ENCODE measurements around the gene RELA.
A peak's percentile ranks its signal among the peaks of the same experiment; 100 is the strongest.

The RELA gene

GRCh38 chr11:65623177-65623576 lies 39.5 kb downstream of the RELA start:
- Histone ChIP-seq H3K4me1 (ENCODE audit: insufficient read depth, low read length) (no peaks in the 10 kb centered on the region), H3K36me3 (ENCODE audit: insufficient read depth, low read length) (peaks cover 21% of the 10 kb centered on the region), H3K9ac (ENCODE audit: low read depth, low read length) (no peak overlapping the region), H3K9me3 (ENCODE audit: control insufficient read depth, insufficient read depth, low read length) (no peaks in the 10 kb centered on the region)

GRCh38 chr11:65622011-65622410 lies 40.7 kb downstream of the RELA start:
- Histone ChIP-seq H3K4me1 (ENCODE audit: insufficient read depth, low read length) (no peaks in the 10 kb centered on the region), H3K36me3 (ENCODE audit: insufficient read depth, low read length) (peaks cover 22% of the 10 kb centered on the region), H3K9me3 (ENCODE audit: control insufficient read depth, insufficient read depth, low read length) (no peaks in the 10 kb centered on the region), H3K9ac (ENCODE audit: low read depth, low read length) (no peak overlapping the region)

- Histone ChIP-seq H3K4me1 (ENCODE audit: insufficient read depth, low read length) (no peaks in the 10 kb centered on the region), H3K36me3 (ENCODE audit: insufficient read depth, low read length) (peaks cover 17% of the 10 kb centered on the region), H3K9me3 (ENCODE audit: control insufficient read depth, insufficient read depth, low read length) (no peaks in the 10 kb centered on the region), H3K9ac (ENCODE audit: low read depth, low read length) (no peak overlapping the region)
Measured at GRCh38 chr11:65621460-65621859, 41.3 kb downstream of the RELA start.

- no peaks in the 10 kb centered on the region for H3K9me3 ChIP-seq (ENCODE audit: control insufficient read depth, insufficient read depth, low read length)
- peaks cover 16% of the 10 kb centered on the region for H3K36me3 ChIP-seq (ENCODE audit: insufficient read depth, low read length)
- H3K9ac ChIP-seq (ENCODE audit: low read depth, low read length) = no peak overlapping the region
- H3K4me1 ChIP-seq (ENCODE audit: insufficient read depth, low read length) = no peaks in the 10 kb centered on the region
Measured at GRCh38 chr11:65620666-65621065, 42.0 kb downstream of the RELA start.

GRCh38 chr11:65619281-65619928 lies 43.3 kb downstream of the RELA start:
- Histone ChIP-seq H3K9me3 (ENCODE audit: control insufficient read depth, insufficient read depth, low read length) (no peaks in the 10 kb centered on the region), H3K36me3 (ENCODE audit: insufficient read depth, low read length) (peaks cover 16% of the 10 kb centered on the region), H3K9ac (ENCODE audit: low read depth, low read length) (no peak overlapping the region), H3K4me1 (ENCODE audit: insufficient read depth, low read length) (no peaks in the 10 kb centered on the region)

GRCh38 chr11:65618763-65619162 lies 44.0 kb downstream of the RELA start:
- peaks cover 16% of the 10 kb centered on the region for H3K36me3 ChIP-seq (ENCODE audit: insufficient read depth, low read length)
- no peaks in the 10 kb centered on the region for H3K4me1 ChIP-seq (ENCODE audit: insufficient read depth, low read length)

DNA sequence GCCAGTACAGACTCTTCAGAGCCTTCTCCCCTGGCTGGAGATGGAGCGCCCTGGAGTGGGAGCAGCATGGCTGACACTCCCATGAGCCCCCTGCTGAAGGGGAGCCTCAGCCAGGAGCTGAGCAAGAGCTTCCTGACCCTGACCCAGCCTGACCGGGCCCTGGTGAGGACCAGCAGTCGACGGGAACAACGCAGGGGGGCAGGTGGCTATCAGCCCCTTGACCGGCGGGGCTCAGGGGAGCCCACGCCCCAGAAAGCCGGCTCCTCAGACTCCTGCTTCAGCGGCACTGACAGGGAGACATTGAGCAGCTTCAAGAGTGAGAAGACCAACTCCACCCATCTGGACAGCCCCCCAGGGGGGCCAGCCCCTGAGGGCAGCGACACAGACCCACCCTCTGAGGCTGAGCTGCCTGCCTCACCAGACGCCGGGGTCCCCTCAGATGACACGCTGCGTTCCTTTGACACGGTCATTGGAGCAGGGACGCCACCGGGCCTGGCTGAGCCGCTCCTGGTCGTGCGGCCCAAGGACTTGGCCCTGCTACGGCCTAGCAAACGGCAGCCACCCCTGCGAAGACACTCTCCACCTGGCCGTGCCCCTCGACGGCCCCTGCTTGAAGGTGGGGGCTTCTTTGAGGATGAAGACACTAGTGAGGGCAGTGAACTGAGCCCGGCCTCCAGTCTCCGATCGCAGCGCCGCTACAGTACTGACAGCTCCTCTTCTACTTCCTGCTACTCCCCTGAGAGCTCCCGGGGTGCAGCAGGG lies 44.5 kb downstream of the RELA start:
- Histone ChIP-seq H3K4me1 (ENCODE audit: insufficient read depth, low read length) (no peaks in the 10 kb centered on the region), H3K36me3 (ENCODE audit: insufficient read depth, low read length) (peaks cover 16% of the 10 kb centered on the region), H3K9ac (ENCODE audit: low read depth, low read length) (no peak overlapping the region), H3K9me3 (ENCODE audit: control insufficient read depth, insufficient read depth, low read length) (no peaks in the 10 kb centered on the region)

More at GRCh38 chr11:65618763-65619162, 44.0 kb downstream of the RELA start:
- no peaks in the 10 kb centered on the region for H3K9me3 ChIP-seq (ENCODE audit: control insufficient read depth, insufficient read depth, low read length)
- no peak overlapping the region for H3K9ac ChIP-seq (ENCODE audit: low read depth, low read length)

DNA sequence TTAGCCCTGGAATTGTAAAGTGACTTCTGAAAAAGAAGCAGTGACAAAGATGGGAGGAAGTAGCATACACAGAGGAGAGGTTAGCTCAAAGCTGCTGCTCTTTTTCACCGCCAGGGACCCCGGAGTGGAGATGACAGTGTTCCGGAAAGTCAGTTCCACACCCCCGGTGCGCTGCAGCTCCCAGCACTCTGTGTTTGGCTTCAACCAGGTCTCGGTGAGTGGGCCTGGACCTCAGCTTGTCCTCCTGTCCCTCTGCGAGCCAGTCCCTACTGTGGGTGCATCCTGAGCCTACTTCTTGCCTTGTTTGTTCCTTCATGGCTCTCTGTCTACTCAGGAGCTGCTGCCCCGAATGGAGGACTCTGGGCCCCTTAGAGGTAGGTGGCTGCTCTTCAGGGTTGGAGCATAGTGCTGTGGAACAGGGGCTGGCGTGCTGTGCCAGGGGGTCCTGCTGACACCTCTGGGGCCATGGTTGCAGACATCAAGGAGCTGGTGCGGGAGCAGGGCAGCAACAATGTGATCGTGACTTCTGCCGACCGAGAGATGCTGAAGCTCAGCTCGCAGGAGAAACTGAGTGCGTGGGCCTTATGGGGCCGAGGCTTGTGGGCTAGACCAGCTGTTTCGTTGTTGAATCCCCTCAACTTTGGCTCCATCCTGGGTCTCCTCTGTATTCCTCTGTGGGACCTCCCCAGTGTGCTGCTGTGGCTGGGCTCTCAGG lies 45.4 kb downstream of the RELA start:
- Histone ChIP-seq H3K9ac (ENCODE audit: low read depth, low read length) (no peak overlapping the region), H3K4me1 (ENCODE audit: insufficient read depth, low read length) (peaks cover 5% of the 10 kb centered on the region; the same call in 1 of the 2 replicates), H3K36me3 (ENCODE audit: insufficient read depth, low read length) (peaks cover 15% of the 10 kb centered on the region), H3K9me3 (ENCODE audit: control insufficient read depth, insufficient read depth, low read length) (no peaks in the 10 kb centered on the region)

DNA sequence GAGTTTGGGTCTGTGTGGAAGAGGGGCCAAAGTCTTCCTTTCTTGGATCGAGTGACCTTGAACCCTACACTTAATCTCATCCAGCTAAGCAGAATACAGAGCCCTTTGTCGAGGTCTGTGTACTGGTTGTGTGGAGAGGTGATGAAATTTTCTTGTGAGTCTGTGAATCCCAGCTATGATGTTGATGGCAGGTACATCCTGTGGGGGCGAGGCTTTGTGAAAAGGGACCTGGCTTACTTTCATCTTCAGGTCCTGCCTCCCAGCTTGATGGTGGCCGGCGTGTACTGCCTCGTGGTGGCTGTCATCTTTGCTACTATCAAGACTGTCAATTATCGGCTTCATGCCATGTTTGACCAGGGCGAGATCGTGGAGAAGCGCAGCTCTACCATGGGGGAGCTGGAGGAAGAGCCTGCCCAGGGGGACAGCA lies 46.1 kb downstream of the RELA start:
- peaks cover 10% of the 10 kb centered on the region; the same call in 1 of the 2 replicates for H3K36me3 ChIP-seq (ENCODE audit: insufficient read depth, low read length)
- H3K4me1 ChIP-seq (ENCODE audit: insufficient read depth, low read length) = peaks cover 12% of the 10 kb centered on the region; the same call in 1 of the 2 replicates
- H3K9me3 ChIP-seq (ENCODE audit: control insufficient read depth, insufficient read depth, low read length) = no peaks in the 10 kb centered on the region
- H3K9ac ChIP-seq (ENCODE audit: low read depth, low read length) = peak overlapping the region; percentile 68; the same call in 1 of the 2 replicates

DNA sequence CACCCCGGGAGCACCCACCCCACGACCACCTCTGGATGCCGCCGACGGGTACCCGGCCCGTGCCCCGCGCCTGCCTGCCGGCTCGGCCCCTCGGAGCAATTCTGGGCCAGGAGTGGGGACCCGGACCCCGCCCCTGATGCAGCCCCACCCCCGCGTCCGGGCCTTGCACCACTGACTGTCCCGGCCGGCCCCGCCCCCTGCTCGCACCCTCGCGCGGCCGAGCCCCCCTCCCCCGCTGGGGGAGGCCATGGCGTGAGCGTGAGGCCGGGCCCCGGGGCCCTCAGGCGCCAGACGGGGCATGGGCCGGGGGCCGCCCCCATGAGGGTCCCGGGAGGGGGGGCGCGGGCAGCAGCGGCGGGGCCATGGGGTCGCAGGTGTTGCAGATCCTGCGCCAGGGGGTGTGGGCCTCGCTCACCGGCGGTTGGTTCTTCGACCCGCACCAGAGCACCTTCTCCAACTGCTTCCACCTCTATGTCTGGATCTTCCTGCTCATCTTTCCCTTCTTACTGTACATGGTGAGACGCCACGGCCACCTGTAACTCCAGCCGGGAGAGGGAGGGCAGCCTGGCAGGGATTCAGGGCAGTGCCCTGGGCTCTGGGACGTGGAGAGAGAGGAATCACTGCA lies 46.7 kb downstream of the RELA start:
- H3K9ac ChIP-seq (ENCODE audit: low read depth, low read length) = peak overlapping the region; percentile 68
- peaks cover 12% of the 10 kb centered on the region; the same call in 1 of the 2 replicates for H3K4me1 ChIP-seq (ENCODE audit: insufficient read depth, low read length)
- H3K9me3 ChIP-seq (ENCODE audit: control insufficient read depth, insufficient read depth, low read length) = no peaks in the 10 kb centered on the region
- H3K36me3 ChIP-seq (ENCODE audit: insufficient read depth, low read length) = peaks cover 8% of the 10 kb centered on the region; the same call in 1 of the 2 replicates

- Histone ChIP-seq H3K9me3 (ENCODE audit: control insufficient read depth, insufficient read depth, low read length) (no peaks in the 10 kb centered on the region), H3K4me1 (ENCODE audit: insufficient read depth, low read length) (peaks cover 12% of the 10 kb centered on the region; the same call in 1 of the 2 replicates), H3K9ac (ENCODE audit: low read depth, low read length) (peak within 1 kb of the TSS; percentile 84), H3K36me3 (ENCODE audit: insufficient read depth, low read length) (peaks cover 8% of the 10 kb centered on the region; the same call in 1 of the 2 replicates)
Measured at GRCh38 chr11:65615229-65615949, 47.3 kb downstream of the RELA start, which contains the start of gene PCNX3. PCNX3 (plus strand) TSS chr11:65615776; CDS start chr11:65616312, 536 bp downstream.

DNA sequence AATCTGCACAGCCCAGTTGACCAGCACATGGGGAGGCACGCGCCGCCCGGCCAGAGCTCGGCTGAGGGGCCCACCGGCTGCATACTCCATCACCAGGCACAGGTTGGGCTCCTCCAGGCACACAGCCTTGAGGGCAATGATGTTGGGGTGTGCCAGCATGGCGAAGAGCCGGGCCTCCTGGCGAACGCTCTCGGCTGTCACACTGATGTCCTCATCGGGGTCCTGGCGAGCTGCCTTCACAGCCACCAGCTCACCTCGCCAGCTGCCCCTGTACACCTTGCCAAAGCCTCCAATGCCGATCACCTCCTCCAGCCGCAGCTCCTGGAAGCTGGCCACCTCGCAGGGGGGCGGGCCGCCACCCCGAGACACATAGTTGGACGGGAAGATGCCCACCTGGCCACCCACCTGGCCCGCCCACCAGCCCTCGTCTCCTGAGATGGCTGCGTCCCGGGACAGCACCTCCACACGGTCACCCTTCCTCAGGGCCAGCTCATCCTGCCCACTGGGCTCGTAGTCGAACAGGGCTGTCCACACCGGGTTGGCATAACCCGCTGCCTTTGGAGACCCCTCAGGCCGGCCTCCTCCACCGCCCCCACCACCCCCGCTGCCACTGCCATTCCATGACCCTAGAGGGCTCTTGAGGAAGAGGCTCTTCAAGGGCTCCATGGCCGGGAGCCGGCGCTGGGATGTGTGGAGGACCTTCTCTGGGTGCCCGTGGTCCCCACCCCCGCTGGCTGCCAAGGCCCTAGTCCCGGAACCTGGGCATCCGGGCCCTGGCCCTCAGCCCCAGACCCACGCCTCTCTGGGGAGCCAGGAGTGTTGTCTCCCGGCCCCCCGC lies 49.4 kb downstream of the RELA start:
- H3K9ac ChIP-seq (ENCODE audit: low read depth, low read length) = peak overlapping the region; percentile 84
- H3K9me3 ChIP-seq (ENCODE audit: control insufficient read depth, insufficient read depth, low read length) = no peaks in the 10 kb centered on the region
- peaks cover 11% of the 10 kb centered on the region; the same call in 1 of the 2 replicates for H3K36me3 ChIP-seq (ENCODE audit: insufficient read depth, low read length)
- H3K4me1 ChIP-seq (ENCODE audit: insufficient read depth, low read length) = peaks cover 12% of the 10 kb centered on the region; the same call in 1 of the 2 replicates

- Histone ChIP-seq H3K4me1 (ENCODE audit: insufficient read depth, low read length) (peaks cover 12% of the 10 kb centered on the region; the same call in 1 of the 2 replicates), H3K9me3 (ENCODE audit: control insufficient read depth, insufficient read depth, low read length) (no peaks in the 10 kb centered on the region), H3K36me3 (ENCODE audit: insufficient read depth, low read length) (peaks cover 7% of the 10 kb centered on the region; the same call in 1 of the 2 replicates), H3K9ac (ENCODE audit: low read depth, low read length) (no peak overlapping the region)
Measured at GRCh38 chr11:65612691-65613090, 50.0 kb downstream of the RELA start.

All from ES-I3 (cell line).